HL-60 (cell line): Measurements from ENCODE around the gene SNX5.

Source experiments
- DNase-seq, 2 experiments: peaks; one replicate each; pipeline ENCODE4 v3.0.0-alpha.2; 2010 to 2020; ENCODE audit warnings: low read depth in 1 of 2, low spot score in 1 of 2
- H3K27ac ChIP-seq: fragments of 250-450 bp; sonication (Bioruptor Pico); replicated peaks from 2 replicates; pipeline ENCODE4 v1.5.1; 2020; ENCODE audit warnings: mild to moderate bottlenecking, moderate library complexity
- H3K27me3 ChIP-seq: fragments of 250-450 bp; sonication (Bioruptor Pico); 2 replicates; pipeline ENCODE4 v1.5.1; 2021; ENCODE audit warnings: mild to moderate bottlenecking, moderate library complexity; ENCODE audit not compliant: insufficient read depth, poor library complexity, severe bottlenecking
- H3K4me3 ChIP-seq: replicated peaks from 2 replicates; pipeline ENCODE4 v1.5.1; 2011; ENCODE audit warnings: mild to moderate bottlenecking, control low read depth, low read length; ENCODE audit not compliant: insufficient read depth
- CTCF ChIP-seq: IDR thresholded peaks from one replicate; pipeline ENCODE4 v1.5.1; 2011; ENCODE audit warnings: low read length, control low read depth, inconsistent platforms; ENCODE audit not compliant: insufficient read depth
- GABPA ChIP-seq: IDR thresholded peaks from 2 replicates; pipeline ENCODE4 v1.6.1; 2012; ENCODE audit warnings: low read depth
- POLR2AphosphoS5 ChIP-seq: IDR thresholded peaks from 2 replicates; pipeline ENCODE4 v1.6.1; 2012; ENCODE audit warnings: low read depth
- SPI1 ChIP-seq: IDR thresholded peaks from 2 replicates; pipeline ENCODE4 v1.6.1; 2012; ENCODE audit warnings: low read depth, mild to moderate bottlenecking, borderline replicate concordance
- TF ChIP-seq, protein P1 (sequence below): IDR thresholded peaks from 2 replicates; pipeline ENCODE4 v1.6.1; 2012; ENCODE audit warnings: low read depth; ENCODE audit not compliant: insufficient replicate concordance

Gene SNX5

DNA sequence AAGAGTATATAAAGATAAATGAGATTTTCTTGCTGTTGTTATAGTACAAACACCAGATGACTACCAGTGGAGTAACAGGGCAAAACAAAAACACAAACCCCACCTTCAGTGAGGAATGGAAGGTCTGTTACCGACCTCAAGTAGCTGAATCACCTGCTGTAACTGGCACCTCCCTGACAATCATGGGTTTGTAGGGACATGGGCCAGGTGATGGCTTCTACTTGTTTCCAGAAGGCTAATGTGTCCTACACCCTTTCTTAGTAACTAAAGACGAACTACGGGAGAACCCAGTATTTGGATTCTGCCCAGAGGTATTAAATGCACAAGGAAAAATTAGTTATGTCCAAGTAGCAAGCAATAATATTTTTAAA lies 26.8 kb downstream of the SNX5 start:
- DNase-seq = no peak
- no peaks in the 10 kb centered on the region for H3K27me3 ChIP-seq
- TF ChIP-seq GABPA = no peak
- TF ChIP-seq, protein P1, sequence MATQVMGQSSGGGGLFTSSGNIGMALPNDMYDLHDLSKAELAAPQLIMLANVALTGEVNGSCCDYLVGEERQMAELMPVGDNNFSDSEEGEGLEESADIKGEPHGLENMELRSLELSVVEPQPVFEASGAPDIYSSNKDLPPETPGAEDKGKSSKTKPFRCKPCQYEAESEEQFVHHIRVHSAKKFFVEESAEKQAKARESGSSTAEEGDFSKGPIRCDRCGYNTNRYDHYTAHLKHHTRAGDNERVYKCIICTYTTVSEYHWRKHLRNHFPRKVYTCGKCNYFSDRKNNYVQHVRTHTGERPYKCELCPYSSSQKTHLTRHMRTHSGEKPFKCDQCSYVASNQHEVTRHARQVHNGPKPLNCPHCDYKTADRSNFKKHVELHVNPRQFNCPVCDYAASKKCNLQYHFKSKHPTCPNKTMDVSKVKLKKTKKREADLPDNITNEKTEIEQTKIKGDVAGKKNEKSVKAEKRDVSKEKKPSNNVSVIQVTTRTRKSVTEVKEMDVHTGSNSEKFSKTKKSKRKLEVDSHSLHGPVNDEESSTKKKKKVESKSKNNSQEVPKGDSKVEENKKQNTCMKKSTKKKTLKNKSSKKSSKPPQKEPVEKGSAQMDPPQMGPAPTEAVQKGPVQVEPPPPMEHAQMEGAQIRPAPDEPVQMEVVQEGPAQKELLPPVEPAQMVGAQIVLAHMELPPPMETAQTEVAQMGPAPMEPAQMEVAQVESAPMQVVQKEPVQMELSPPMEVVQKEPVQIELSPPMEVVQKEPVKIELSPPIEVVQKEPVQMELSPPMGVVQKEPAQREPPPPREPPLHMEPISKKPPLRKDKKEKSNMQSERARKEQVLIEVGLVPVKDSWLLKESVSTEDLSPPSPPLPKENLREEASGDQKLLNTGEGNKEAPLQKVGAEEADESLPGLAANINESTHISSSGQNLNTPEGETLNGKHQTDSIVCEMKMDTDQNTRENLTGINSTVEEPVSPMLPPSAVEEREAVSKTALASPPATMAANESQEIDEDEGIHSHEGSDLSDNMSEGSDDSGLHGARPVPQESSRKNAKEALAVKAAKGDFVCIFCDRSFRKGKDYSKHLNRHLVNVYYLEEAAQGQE = no peak
- no peak for TF ChIP-seq CTCF
- TF ChIP-seq SPI1 = no peak
- TF ChIP-seq POLR2AphosphoS5 = no peak
- no peak overlapping the region for H3K4me3 ChIP-seq
- H3K27ac ChIP-seq = no peak overlapping the region

GRCh38 chr20:17941087-17941825 lies 27.3 kb downstream of the SNX5 start:
- peak; percentile 59 for TF ChIP-seq POLR2AphosphoS5
- no peak for TF ChIP-seq CTCF
- no peak for DNase-seq
- Histone ChIP-seq H3K27me3 (no peaks in the 10 kb centered on the region), H3K4me3 (no peak overlapping the region), H3K27ac (no peak overlapping the region)

DNA sequence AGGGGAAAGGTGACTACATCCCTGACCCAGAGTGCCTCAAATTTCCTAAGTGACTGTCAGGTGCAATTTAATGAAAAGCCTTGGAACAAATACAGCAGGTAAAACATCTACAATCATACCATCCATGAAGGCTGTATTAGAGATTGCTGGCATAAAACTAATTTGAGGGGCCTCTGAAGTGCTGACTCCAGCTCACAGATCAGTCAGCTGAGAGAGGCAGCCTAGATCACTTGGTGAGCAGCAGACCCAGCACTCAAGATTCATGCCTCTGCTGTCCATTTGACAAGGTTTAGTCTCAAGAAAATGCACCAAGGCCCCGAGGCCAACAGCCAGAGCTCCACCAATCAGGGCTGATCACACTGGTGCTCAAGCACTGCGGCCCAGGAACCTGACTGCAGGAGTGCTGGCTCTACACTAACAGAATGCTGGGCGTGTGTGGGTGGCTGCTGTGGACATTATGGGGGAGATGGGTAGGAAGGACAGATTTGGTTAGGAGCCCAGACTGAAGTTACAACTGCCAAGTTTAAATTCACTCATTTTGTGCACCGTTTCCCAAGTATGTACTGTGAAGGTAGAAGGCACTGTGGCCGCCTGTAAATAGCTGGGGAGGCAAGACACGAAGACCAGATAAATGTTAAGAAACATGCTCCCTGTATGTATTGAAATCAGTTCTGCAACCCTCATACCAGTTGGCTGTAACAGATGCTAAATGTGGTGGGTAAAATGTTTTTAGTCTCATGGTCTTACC lies 28.2 kb downstream of the SNX5 start:
- Histone ChIP-seq H3K27ac (no peak overlapping the region), H3K4me3 (no peak overlapping the region), H3K27me3 (no peaks in the 10 kb centered on the region)
- TF ChIP-seq GABPA (no peak), POLR2AphosphoS5 (no peak; the same call in 1 of the 2 replicates), SPI1 (no peak), CTCF (no peak)
- TF ChIP-seq, protein P1 = no peak
- no peak for DNase-seq
